Measurements from ENCODE around the gene TOMM20.

DNA sequence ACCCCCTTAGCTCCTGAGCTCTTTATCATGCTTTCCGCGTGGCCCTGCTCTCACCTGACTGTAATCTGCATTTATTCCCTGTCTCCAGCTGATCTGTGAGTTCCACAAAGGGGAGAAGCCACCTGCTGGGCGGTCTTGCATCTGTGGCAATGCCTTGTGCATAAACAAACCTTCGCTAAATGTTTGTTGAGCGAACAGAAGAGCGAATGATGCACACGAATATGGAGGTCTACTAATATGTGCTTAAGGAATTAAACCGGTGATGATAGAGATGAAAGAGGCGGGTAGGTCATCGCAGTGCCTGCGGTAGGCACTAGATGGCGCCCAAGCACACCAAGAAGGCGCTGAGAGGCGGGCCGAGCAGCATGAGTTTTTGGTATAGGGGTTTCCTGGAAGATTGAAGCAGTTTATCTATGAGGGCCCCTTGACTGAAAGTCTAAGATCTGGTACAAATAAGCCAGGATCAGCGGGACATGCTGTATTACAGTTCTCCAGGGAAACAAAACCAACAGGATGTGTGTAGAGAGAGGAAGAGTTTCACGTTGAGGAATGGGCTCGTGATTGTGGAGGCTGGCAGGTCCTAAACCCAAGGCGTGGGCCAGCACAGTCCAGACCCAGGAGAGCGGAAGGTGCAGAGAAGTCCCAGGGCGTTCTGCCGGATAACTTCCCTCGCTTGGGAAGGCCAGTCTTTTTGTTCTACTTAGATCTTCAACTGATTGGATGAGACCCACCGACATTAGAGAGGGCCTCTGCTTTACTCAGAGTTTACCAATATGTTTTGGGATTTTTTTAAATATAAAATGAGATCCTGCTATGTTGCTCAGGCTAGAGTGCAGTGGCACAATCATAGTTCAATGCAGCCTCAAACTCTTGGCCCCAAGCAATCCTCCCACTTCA lies 34.7 kb downstream of the TOMM20 start:
- TF ChIP-seq, protein P1, sequence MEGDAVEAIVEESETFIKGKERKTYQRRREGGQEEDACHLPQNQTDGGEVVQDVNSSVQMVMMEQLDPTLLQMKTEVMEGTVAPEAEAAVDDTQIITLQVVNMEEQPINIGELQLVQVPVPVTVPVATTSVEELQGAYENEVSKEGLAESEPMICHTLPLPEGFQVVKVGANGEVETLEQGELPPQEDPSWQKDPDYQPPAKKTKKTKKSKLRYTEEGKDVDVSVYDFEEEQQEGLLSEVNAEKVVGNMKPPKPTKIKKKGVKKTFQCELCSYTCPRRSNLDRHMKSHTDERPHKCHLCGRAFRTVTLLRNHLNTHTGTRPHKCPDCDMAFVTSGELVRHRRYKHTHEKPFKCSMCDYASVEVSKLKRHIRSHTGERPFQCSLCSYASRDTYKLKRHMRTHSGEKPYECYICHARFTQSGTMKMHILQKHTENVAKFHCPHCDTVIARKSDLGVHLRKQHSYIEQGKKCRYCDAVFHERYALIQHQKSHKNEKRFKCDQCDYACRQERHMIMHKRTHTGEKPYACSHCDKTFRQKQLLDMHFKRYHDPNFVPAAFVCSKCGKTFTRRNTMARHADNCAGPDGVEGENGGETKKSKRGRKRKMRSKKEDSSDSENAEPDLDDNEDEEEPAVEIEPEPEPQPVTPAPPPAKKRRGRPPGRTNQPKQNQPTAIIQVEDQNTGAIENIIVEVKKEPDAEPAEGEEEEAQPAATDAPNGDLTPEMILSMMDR (IDR thresholded peaks at IDR 0.05), result peak; percentile 77 to 92
- TF ChIP-seq POLR2A (IDR thresholded peaks at IDR 0.05) (no peak), POLR2AphosphoS5 (IDR thresholded peaks at IDR 0.05) (no peak), EP300 (IDR thresholded peaks at IDR 0.05) (no peak)

Measured in suprapubic skin (tissue), 4 donors.